H1 (cell line): ENCODE results near the gene RGS8. TPM values are rescaled to one million over a fixed set of nuclear protein-coding genes. Genes with fewer than 3 reads are reported as not detected.

Source experiments
- CTCF ChIA-PET: fragments of 300-600 bp; sonication (Branson Sonifier 250); formaldehyde crosslinking; loops from one replicate; lab custom pipeline; 2021; ENCODE audit not compliant: partially characterized antibody; lab: Charles Lee
- POLR2A ChIA-PET: fragments of 300-600 bp; sonication (Branson Sonifier 250); formaldehyde crosslinking; loops from one replicate; lab custom pipeline; 2021; ENCODE audit warnings: inconsistent platforms; ENCODE audit not compliant: partially characterized antibody; lab: Charles Lee
- DNase-seq, 2 experiments: peaks; one replicate each; pipeline versions ENCODE4 v3.0.0 to v3.0.0-alpha.2; 2010 to 2022; ENCODE audit warnings: low spot score in 2 of 2, low read depth in 1 of 2, mixed read lengths in 1 of 2
- FAIRE-seq: peaks from 2 replicates; lab custom pipeline; 2011; peaks lifted over from hg19 to GRCh38; lab: Jason Lieb, UNC
- H2AFZ ChIP-seq: 2 replicates; pipeline ENCODE4 v1.8.1; 2012; ENCODE audit warnings: low read length, inconsistent platforms
- H2AK5ac ChIP-seq: 2 replicates; pipeline ENCODE4 v1.6.1; 2013; ENCODE audit warnings: low read depth, low read length
- H2BK120ac ChIP-seq: replicated peaks from 2 replicates; pipeline ENCODE3; 2013; ENCODE audit warnings: low read depth, low read length, inconsistent platforms
- H2BK12ac ChIP-seq: 2 replicates; pipeline ENCODE4 v1.6.1; 2013; ENCODE audit warnings: low read depth, low read length
- H2BK15ac ChIP-seq: 2 replicates; pipeline ENCODE4 v1.6.1; 2013; ENCODE audit warnings: low read length
- H2BK20ac ChIP-seq: 2 replicates; pipeline ENCODE4 v1.6.1; 2013; ENCODE audit warnings: low read length
- H2BK5ac ChIP-seq: 2 replicates; pipeline ENCODE4 v1.6.1; 2013; ENCODE audit warnings: low read depth, low read length
- H3K14ac ChIP-seq: 2 replicates; pipeline ENCODE4 v1.6.1; 2013; ENCODE audit warnings: inconsistent platforms; ENCODE audit not compliant: insufficient read length
- H3K18ac ChIP-seq: 2 replicates; pipeline ENCODE4 v1.6.1; 2013; ENCODE audit warnings: low read length; ENCODE audit errors: extremely low read depth
- H3K23ac ChIP-seq: 2 replicates; pipeline ENCODE4 v1.6.1; 2013; ENCODE audit warnings: inconsistent platforms; ENCODE audit not compliant: insufficient read length
- H3K23me2 ChIP-seq: 2 replicates; pipeline ENCODE4 v1.6.1; 2013; ENCODE audit warnings: low read depth, low read length
- H3K27ac ChIP-seq: 2 replicates; pipeline ENCODE4 v1.6.1; 2011; ENCODE audit warnings: low read depth, low read length, inconsistent platforms
- H3K27me3 ChIP-seq, 4 experiments: replicated peaks in 1 of 4; 1 replicate in 1 of 4; 2 replicates in 3 of 4; pipeline versions ENCODE4 v1.6.1 to v1.8.1; 2011 to 2013; ENCODE audit warnings: low read length in 3 of 4, mild to moderate bottlenecking in 3 of 4, inconsistent platforms in 2 of 4, mixed read lengths in 2 of 4, moderate library complexity in 1 of 4; ENCODE audit not compliant: control insufficient read depth in 3 of 4, insufficient read depth in 3 of 4; ENCODE audit errors: extremely low read depth in 1 of 4
- H3K36me3 ChIP-seq, 4 experiments: 2 replicates each; pipeline versions ENCODE4 v1.6.1 to v1.8.1; 2011 to 2013; ENCODE audit warnings: mild to moderate bottlenecking in 4 of 4, low read length in 3 of 4, moderate library complexity in 2 of 4, control low read depth in 1 of 4, inconsistent platforms in 1 of 4; ENCODE audit not compliant: insufficient read depth in 4 of 4, control insufficient read depth in 2 of 4
- H3K4ac ChIP-seq: replicated peaks from 2 replicates; pipeline ENCODE3; 2013; ENCODE audit warnings: low read length, low read depth, mixed read lengths, inconsistent platforms; ENCODE audit not compliant: insufficient read length
- H3K4me1 ChIP-seq, 4 experiments: replicated peaks in 1 of 4; 1 replicate in 1 of 4; 2 replicates in 3 of 4; pipeline versions ENCODE4 v1.6.1 to v1.8.1; 2011 to 2013; ENCODE audit warnings: low read length in 3 of 4, inconsistent platforms in 2 of 4, mixed read lengths in 1 of 4; ENCODE audit not compliant: insufficient read depth in 4 of 4, control insufficient read depth in 3 of 4
- H3K4me2 ChIP-seq, 2 experiments: 2 replicates each; pipeline versions ENCODE4 v1.6.1 to v1.8.1; 2011 to 2013; ENCODE audit warnings: low read depth in 2 of 2, low read length in 2 of 2, control low read depth in 1 of 2, inconsistent platforms in 1 of 2, mild to moderate bottlenecking in 1 of 2; ENCODE audit not compliant: insufficient read depth in 1 of 2
- H3K4me3 ChIP-seq, 4 experiments: fragments of 200-600, 300-600 bp in 1 of 4; sonication (generic), shearing (Covaris generic), sonication (Bioruptor Twin) in 1 of 4; 2 replicates each; pipeline versions ENCODE4 v1.5.1 to v1.8.1; 2011 to 2016; ENCODE audit warnings: low read length in 4 of 4, low read depth in 3 of 4, control low read depth in 2 of 4, inconsistent platforms in 2 of 4, mild to moderate bottlenecking in 2 of 4, mixed read lengths in 1 of 4, moderate library complexity in 1 of 4; ENCODE audit not compliant: insufficient read depth in 2 of 4; ENCODE audit errors: extremely low read depth in 1 of 4
- H3K56ac ChIP-seq: replicated peaks from 2 replicates; pipeline ENCODE3; 2013; ENCODE audit warnings: low read depth, mild to moderate bottlenecking, mixed read lengths, low read length, inconsistent platforms; ENCODE audit not compliant: insufficient read length
- H3K79me1 ChIP-seq: 2 replicates; pipeline ENCODE4 v1.6.1; 2013; ENCODE audit warnings: low read depth, low read length, control low read depth
- H3K79me2 ChIP-seq, 2 experiments: 2 replicates each; pipeline versions ENCODE4 v1.6.1 to v1.8.1; 2012 to 2013; ENCODE audit warnings: low read length in 2 of 2, mild to moderate bottlenecking in 2 of 2, inconsistent platforms in 1 of 2; ENCODE audit not compliant: insufficient read depth in 2 of 2, control insufficient read depth in 1 of 2
- H3K9ac ChIP-seq, 4 experiments: replicated peaks in 1 of 4; 1 replicate in 1 of 4; 2 replicates in 3 of 4; pipeline versions ENCODE4 v1.6.1 to v1.8.1; 2011 to 2013; ENCODE audit warnings: low read depth in 3 of 4, low read length in 3 of 4, control low read depth in 2 of 4, mild to moderate bottlenecking in 2 of 4, moderate library complexity in 2 of 4, inconsistent platforms in 1 of 4; ENCODE audit errors: extremely low read depth in 1 of 4
- H3K9me3 ChIP-seq, 2 experiments: 2 replicates each; pipeline versions ENCODE4 v1.6.1 to v1.8.1; 2012 to 2013; ENCODE audit warnings: mild to moderate bottlenecking in 2 of 2, moderate library complexity in 2 of 2, control low read depth in 1 of 2, inconsistent platforms in 1 of 2, low read depth in 1 of 2, low read length in 1 of 2, mixed read lengths in 1 of 2; ENCODE audit not compliant: insufficient read depth in 2 of 2
- H4K20me1 ChIP-seq, 2 experiments: replicated peaks in 1 of 2; 2 replicates each; pipeline versions ENCODE3 to v1.8.1; 2011 to 2013; ENCODE audit warnings: inconsistent platforms in 2 of 2, low read length in 2 of 2, mild to moderate bottlenecking in 1 of 2; ENCODE audit not compliant: insufficient read depth in 2 of 2, control insufficient read depth in 1 of 2
- H4K5ac ChIP-seq: 2 replicates; pipeline ENCODE4 v1.6.1; 2013; ENCODE audit warnings: low read length, low read depth, mixed read lengths, inconsistent platforms; ENCODE audit not compliant: insufficient read length
- H4K8ac ChIP-seq: 2 replicates; pipeline ENCODE4 v1.8.0; 2013; ENCODE audit warnings: mild to moderate bottlenecking, moderate library complexity, low read length, inconsistent platforms; ENCODE audit not compliant: insufficient read depth; ENCODE audit errors: extremely low read depth
- H4K91ac ChIP-seq: replicated peaks from 2 replicates; pipeline ENCODE3; 2013; ENCODE audit warnings: low read length, mixed read lengths, inconsistent platforms; ENCODE audit not compliant: insufficient read length
- NRF1 ChIP-seq: IDR thresholded peaks from 2 replicates; pipeline ENCODE4 v1.6.1; 2011; ENCODE audit warnings: mild to moderate bottlenecking, low read depth, low read length, improper control_type of control experiment
- WGBS, 2 experiments: shearing (Covaris generic) in 1 of 2; methylation state at CpG; one replicate each; pipeline versions ENCODE4 v1.1.6 to v1.1.7; 2013 to 2015; ENCODE audit warnings: low lambda C conversion rate in 2 of 2, mixed read lengths in 2 of 2, inconsistent platforms in 1 of 2, low coverage in 1 of 2, missing lambda C conversion rate in 1 of 2; ENCODE audit not compliant: insufficient replicate concordance in 2 of 2, insufficient coverage in 1 of 2, insufficient read length in 1 of 2; ENCODE audit errors: extremely low coverage in 1 of 2, missing lambda C conversion rate in 1 of 2; 5-methylcytosine and 5-hydroxymethylcytosine counted together
- polyA plus RNA-seq, 7 experiments: library from polyadenylated mRNA; depleted of rRNA in 3 of 7; stranded (reverse) in 5 of 7; unstranded in 2 of 7; fragments of >200 nt in 5 of 7; fragments of 200-250 nt in 2 of 7; gene quantifications; 1 replicate in 5 of 7; 2 replicates in 1 of 7; 4 replicates in 1 of 7; pipeline versions ENCODE4 v1.2.1 to v1.2.3, GENCODE V29; 2011 to 2013; ENCODE audit warnings: missing spikeins in 2 of 7, mixed read lengths in 2 of 7
- total RNA-seq: library from RNA; stranded (reverse); fragmentation: NEBNext Ultra II Directional; extraction: Animal tissue kit (Norgen Biotek cat#: 25700); gene quantifications from 2 replicates; pipeline ENCODE4 v1.2.1, GENCODE V29; 2021

The RGS8 gene
- total and polyA plus RNA-seq, 2 of the 8 experiments (the other 6 are each of a cell fraction or from before 2014, with no cell fraction given) = 0.13 to 0.23 TPM

DNA sequence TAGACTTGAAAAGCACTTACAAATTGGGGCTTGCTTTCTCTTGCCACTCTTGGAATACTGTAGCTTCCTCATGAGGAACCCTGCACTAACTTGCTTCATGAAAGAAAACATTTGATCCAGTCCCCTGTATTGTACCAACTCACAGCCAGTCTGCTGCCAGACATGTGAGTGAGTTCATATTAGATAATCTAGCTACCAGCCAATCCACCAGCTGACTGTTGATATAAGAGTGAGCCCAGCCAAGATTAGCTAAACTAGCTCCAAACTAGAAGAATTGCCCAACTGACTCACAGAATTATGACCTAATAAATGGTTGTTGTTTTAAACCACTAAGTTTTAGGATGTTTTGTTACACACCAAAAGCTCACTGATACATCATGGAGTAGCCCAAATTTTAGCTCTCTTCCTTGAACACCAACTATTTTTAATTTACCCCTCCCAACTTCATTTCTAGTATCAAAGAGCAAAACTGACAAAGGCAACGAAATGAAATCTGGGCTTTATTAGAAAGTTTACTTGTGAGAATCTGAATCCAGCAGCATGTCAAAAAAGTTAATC lies 6.6 kb upstream of the RGS8 start:
- H2AK5ac ChIP-seq = no peak overlapping the region
- POLR2A ChIA-PET = interaction anchor here (1.4 to 3.0 kb wide), 2 partner anchors 9 to 75 kb away, joined by 4 to 10 read pairs; no protein-coding TSS in a partner anchor
- no peaks in the 10 kb centered on the region; a peak in 1 of 4 replicates for H3K9me3 ChIP-seq
- H4K5ac ChIP-seq = no peak overlapping the region
- no peak overlapping the region for H2BK12ac ChIP-seq
- H3K4me3 ChIP-seq = no peak overlapping the region
- no peak overlapping the region for H3K27ac ChIP-seq
- DNase-seq (no peak), FAIRE-seq (no peak)
- H4K8ac ChIP-seq = no peak overlapping the region
- H3K79me2 ChIP-seq = no peaks in the 10 kb centered on the region
- no peak overlapping the region for H3K4ac ChIP-seq
- CTCF ChIA-PET = interaction anchor here (1.6 to 4.3 kb wide), 5 partner anchors 9 to 96 kb away, joined by 4 to 31 read pairs (median 6); no protein-coding TSS in a partner anchor
- no peak overlapping the region for H3K4me2 ChIP-seq
- no peak overlapping the region for H3K23ac ChIP-seq
- H2BK5ac ChIP-seq = no peak overlapping the region
- H3K14ac ChIP-seq = no peak overlapping the region
- no peak overlapping the region for H2BK120ac ChIP-seq
- no peaks in the 10 kb centered on the region for H4K20me1 ChIP-seq
- no peaks in the 10 kb centered on the region for H3K4me1 ChIP-seq
- no peak overlapping the region for H2BK15ac ChIP-seq
- no peaks in the 10 kb centered on the region; a peak in 1 of 8 replicates for H3K36me3 ChIP-seq
- H3K56ac ChIP-seq = no peak overlapping the region
- no peak overlapping the region for H4K91ac ChIP-seq
- peaks cover 0 to 1% (median 0%) of the 10 kb centered on the region in 4 experiments; a peak in 2 of 7 replicates for H3K27me3 ChIP-seq
- H3K79me1 ChIP-seq = no peaks in the 10 kb centered on the region
- no peak overlapping the region for H3K9ac ChIP-seq
- no peaks in the 10 kb centered on the region for H3K23me2 ChIP-seq
- H3K18ac ChIP-seq = no peak overlapping the region
- no peak overlapping the region for H2AFZ ChIP-seq
- 90% methylated on average over 1 of the region's 1 CpG; no CpG with 5 or more reads in 1 of the 2 experiments for WGBS, 2 experiments
- no peak overlapping the region for H2BK20ac ChIP-seq
- no peak for TF ChIP-seq NRF1
